ENCODE data around the gene FKBP3.

DNA sequence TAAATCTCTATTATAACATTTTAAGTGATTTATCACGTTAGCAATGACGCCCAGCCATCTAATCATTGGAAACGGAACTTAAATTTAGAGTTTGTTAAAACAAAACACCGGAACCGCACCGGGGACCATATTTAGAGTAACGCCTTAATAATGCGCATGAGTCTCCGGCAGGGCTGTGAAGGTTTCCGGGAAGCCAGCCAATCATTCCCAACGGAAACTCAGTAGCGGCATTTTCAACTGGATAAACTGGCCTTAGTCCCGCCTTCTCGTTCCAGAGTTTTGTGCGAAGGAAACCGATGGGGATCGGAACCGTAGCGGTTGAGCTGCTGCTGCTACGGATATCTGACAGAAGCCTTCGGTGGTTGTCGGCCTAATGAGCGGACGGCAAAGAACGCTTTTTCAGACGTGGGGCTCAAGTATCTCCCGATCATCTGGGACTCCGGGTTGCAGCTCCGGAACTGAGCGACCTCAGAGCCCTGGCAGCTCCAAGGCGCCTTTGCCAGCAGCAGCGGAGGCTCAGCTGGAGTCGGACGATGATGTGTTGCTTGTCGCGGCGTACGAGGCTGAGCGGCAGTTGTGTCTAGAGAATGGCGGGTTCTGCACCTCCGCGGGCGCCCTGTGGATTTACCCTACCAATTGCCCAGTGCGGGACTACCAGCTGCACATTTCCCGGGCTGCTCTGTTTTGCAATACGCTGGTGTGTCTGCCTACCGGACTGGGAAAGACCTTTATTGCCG lies 1.5 kb upstream of the FKBP3 start, which contains the start of gene FANCM:
- TF ChIP-seq POLR2A (IDR thresholded peaks at IDR 0.05) (peak in 1 of 2 donors; percentile 30), CTCF (IDR thresholded peaks at IDR 0.05 in 4 of 5, conservative IDR thresholded peaks at IDR 0.05 in 1 of 5) (no peak)
